Posterior vena cava (tissue), 2 donors: ENCODE data around the gene IGLL1. TPM values are rescaled to one million over a fixed set of nuclear protein-coding genes. Genes with fewer than 3 reads are reported as not detected.
"Not testable (repeated sequence)": the region's sequence is repeated elsewhere in the genome, so short reads cannot be mapped to it uniquely, and the experiment has no call there.

Experiments
- DNase-seq: peaks from one replicate; pipeline ENCODE4 v3.0.0-alpha.2; 2020; ENCODE audit warnings: low spot score
- intact Hi-C, 2 donors: fragments of 100-400 bp; cut with DNase I; formaldehyde crosslinking; loops; one replicate each; pipeline versions ENCODE4 v1.14.1 to v1.14.2; 2022 to 2023
- total RNA-seq, 2 donors: library from RNA; stranded (reverse); fragmentation: NEBNext Ultra II Directional; extraction: Animal tissue kit (Norgen Biotek cat#: 25700); gene quantifications; one replicate each; pipeline ENCODE4 v1.2.1, GENCODE V29; 2021
- donor health status: DM: yes; HTN: yes; CAD: no.
- donor health status: DM: yes; HTN: yes; CAD: no.

IGLL1 gene
- total RNA-seq, 2 donors from 2014 or later, result not detected

DNA sequence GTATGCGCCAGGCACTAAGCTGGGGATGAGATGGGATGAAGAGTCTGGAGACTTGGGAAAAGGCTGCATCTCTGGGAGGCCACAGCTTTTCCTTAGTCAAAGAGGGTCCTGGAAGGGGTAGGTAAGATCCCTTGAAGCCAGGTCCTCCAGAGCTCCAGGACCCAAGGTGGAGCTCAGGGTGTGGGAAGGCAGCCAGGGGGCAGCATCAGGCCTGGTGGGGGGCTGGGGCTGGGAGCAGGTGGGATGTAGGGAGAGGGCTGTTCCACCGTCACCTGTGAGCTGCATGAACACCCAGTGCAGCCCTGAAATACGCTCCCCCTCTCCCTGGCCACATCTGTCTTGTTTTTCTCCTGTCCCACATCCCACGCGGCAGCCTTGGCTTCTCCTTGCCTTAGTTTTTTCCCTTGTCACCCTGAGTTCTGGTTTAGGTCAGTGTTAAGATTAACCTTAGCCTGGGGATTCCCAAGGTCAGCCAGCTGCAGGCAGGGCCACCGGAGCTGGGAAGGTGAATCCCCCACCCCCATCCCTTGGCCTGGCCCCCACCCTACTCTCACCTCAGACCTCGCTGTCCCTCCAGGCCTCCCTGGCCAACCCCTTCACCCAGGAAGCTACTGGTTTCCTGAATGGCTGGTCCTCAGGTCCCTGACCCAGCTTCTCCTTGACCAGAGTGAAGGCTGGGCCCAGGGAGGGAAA, 17.6 kb upstream of the IGLL1 start:
- DNase-seq, intact Hi-C loops: not testable (repeated sequence)

DNA sequence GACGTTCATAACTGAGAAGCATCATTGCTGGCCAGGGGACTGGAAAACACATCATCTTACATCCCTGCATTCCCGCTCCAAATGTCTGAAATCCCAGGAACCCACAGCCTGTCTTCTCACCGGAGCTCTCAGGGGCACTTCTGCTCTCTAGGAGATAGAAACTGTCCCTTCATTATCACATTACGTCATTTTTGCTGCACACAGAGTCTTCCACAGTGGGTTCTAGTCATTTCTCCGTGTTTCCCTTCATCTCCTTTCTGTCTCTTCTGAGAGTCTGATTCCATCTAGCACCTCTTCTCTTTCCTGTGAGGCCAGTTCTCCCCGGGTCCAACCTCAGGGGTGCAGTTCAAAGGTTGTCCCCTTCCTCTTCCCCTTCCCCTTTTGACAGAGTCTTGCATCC, 15.8 kb upstream of the IGLL1 start:
- intact Hi-C loops, DNase-seq: not testable (repeated sequence)

DNA sequence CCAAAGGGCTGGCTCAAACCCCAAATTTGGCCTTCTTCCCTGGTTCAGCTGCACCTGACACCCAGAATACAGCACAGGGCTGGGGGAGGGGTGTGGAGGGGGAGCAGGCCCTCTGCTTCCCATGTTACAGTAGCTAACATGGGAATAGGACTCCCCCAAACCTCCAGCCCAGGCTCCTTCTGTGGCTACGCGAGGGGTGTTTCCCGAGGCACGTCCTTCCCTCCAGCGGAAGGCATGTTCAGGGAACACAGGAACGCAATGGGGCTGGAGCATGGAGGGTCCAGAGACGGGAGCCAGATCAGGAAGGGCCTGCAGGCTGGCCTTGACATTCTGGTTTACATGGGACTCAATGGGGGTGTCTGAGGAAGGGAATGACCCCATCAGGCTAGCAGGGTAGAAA, 11.8 kb upstream of the IGLL1 start:
- intact Hi-C loops, result no loop called here
- peak; percentile 52 for DNase-seq

DNA sequence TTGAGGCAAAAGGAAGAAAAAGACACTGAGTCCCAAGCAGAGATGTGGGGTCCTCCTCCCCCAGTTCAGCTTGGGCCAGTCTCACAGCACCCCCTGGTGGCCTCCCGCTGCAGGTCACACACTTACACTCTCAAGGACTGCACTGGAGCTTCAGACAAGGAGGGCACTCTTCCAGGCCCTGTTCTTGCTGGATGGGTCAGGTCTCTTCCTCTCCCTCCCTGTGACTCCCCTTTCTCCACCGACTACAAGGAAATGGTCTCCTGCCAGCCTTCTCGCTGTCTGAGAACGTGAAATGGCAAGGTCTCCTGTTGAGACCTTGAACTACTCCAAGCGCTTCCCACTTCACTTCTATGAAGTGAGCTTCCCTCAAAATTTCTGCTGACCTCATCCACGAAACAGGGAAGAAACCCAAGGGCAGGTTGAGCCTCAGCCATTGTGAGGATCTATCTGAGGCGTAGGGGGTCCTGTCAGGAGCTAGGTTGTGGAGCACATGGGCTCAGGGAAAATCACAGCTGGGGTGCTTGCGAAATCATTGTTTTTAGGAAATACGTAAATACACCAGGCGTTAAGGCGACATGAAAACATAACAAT, 11.2 kb upstream of the IGLL1 start:
- peak; percentile 80 for DNase-seq
- intact Hi-C loops, result no loop called here

DNA sequence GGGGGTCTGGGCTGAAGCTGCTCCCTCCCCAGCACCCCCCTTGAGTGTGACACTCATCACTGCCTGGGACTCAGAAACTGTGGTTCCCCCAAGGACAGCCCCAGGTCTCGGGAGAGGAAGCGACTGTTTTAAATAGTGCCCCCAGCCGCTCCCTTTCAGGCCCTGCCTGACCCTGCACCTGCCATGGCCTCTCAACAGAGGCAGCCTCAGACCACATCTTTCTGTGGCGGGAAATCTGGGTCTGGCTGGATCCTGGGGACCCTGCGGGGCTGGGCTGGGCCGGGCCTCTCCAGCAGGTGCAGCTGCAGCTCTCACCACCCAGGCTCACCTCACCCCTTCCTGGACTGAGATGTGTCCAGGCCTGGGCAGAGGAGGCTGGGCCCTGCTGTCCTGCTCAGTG, 3.7 kb upstream of the IGLL1 start:
- intact Hi-C loops, result no loop called here

DNA sequence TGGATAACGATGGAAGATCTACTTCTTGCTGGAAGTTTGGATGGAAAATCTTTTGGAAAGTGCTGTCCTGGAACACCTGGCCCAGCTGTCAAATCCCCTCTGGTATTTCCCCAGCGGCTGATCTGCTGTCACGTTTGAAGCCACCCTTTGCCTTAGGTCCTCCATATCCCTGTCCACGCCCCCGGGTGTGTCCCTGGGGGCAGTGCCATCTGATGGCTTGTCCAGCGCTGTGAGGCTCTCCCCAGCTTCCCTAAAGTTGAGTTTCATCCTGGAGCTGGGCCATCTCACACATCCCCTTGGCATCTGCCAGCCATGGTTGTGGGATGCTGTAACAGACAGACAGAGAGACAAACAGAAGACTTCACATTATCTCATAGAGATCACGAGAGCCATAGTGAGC, 3.1 kb upstream of the IGLL1 start:
- no peak for DNase-seq
- intact Hi-C loops, result no loop called here

More for the DNA sequence above, 3.7 kb upstream of the IGLL1 start:
- no peak for DNase-seq

DNA sequence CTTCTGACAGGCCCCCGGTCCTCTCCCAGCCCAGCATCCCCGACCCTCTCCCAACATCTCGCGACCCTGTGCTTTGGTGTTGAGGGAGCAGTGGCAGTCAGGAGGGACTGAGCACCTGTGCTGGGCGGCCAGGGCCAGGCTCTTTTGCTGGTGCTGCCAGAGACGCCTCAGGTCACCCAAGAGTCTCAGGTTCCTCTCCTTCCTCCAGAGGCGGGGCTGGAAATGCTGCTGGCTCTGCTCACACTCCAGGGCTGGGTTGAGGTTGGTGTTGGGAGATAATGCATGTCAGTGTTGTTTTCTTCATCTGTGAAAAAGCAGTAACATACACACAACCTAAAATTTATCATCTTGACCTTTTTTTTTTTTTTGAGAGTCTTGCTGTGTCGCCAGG, 1.2 kb upstream of the IGLL1 start:
- no peak for DNase-seq
- intact Hi-C loops, result no loop called here

DNA sequence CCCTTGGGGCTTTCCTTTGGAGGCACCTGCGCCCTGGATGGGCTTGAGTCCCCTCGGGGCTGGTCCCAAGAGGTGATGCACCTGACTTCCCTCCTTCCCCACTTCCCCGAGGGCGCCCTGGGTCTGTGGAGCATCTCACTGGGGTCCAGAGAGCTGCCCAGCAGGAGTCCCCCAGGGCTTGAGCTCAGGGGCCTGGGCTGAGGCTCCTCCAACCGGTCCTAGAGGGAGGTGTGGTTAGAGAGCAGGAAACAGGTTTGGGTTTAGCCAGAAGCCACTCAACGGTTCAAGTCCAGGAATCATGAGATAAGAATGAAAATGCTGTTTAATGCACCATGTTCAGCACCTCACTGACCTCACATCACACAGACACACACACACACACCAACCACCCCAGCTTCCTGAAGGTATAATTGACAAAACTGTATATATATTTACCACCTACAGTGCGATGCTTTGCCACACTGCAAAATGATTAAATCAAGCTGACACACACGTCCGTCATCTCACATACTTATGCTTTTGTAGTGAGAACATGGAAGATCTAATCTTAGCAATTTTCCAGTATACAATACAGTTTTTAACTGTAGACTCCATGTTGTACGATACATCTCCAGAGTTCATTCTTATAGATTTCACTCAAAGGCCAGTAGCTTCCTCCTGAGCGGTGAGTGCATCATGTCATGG, 628 bp upstream of the IGLL1 start:
- intact Hi-C loops, result no loop called here
- no peak for DNase-seq

DNA sequence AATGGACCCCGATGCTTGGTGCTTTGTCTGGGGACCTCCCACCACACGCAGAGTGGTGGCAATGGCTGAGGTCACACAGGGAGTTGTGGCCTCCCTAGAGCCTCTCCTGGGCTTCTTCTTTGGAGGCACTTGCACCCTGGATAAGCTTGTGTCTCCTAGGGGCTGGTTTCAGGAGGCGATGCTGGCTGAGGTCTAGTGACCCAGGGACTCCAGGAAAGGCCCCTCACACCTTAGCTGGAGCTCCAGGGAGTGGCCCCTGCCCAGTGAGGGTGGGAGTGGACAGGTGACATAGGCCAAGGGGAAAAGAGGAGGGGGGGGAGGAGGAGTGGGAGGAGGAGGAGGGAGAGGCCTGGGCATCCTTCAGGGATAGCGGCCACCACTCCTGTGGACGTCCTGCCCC, 810 bp downstream of the IGLL1 start:
- intact Hi-C loops, result no loop called here
- no peak for DNase-seq

DNA sequence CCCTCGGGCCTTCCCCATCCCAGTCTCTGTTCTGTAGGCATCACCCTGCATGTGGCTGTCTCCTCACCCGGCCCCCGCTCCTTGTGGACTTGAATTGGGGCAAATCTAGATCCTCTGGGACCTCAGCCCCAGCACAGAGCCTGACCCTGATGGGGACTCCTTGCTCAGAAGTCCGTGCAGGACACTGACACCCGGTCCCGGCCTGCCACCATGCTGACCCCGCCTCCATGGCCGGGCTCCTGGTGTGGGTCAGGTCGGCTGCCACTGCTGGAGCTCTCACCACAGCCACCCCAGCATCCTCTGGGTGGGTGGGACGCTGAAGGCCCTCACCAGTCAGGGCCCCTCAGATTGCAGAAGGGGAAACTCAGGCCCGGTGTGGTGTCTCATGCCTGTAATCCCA, 1.8 kb downstream of the IGLL1 start:
- intact Hi-C loops, result no loop called here
- DNase-seq, result no peak

DNA sequence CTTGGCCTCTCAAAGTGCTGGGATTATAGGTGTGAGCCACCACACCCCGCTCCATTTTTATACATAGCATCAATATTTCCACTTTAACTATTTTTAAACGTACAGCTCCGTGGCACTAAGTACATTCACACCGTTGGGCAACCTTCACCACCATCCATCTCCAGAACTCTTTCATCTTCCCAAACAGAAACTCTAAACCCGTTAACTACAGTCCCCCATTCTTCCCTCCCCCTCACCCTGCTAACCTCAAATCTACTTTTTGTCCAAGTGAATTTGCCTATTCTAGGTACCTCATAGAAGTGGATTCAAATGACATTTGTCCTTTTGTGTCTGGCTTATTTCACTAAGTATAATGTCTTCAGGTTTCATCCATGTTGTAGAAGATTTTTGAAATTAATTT, 3.4 kb downstream of the IGLL1 start:
- intact Hi-C loops, result no loop called here
- no peak for DNase-seq

DNA sequence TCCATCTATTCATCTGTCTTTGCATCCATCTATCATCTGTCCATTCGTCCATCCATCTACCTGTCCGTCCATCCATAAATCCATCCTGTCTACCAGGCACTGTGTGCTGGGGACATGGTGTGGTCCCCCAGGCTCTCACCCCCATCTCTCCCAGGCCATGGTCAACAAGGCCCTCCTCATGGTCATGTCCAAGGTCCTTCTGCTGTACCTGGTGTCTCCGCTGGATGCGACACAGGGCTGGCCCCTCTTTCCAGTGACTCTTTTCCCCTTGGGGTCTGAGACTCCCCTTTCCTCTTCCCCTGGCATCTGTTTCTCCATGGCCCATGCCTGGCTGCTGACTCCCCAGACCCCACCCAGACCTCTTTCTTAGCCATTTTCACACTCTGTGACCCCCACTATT, 4.5 kb downstream of the IGLL1 start:
- DNase-seq, result peak; percentile 67
- intact Hi-C loops, result no loop called here

DNA sequence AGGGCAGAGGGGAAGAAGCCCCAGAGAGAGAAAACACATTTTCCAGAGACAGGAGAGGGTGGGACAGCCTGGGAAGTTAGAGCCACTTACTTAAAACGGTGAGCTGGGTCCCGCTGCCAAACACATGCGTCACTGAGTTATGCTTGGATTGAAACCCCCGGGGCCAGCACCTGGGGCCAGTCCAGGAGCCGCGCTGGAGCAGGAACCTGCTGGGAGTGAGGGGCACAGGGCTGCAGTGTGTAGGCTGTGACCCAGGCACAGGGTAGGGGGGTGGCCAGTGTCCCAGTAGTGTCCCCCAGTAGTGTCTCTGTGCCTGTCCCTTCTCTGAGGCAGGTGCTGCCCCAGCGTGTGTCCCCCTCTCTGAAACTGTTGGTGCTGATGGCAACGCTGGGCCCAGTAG, 5.2 kb downstream of the IGLL1 start:
- intact Hi-C loops, result no loop called here
- peak; percentile 66 for DNase-seq

DNA sequence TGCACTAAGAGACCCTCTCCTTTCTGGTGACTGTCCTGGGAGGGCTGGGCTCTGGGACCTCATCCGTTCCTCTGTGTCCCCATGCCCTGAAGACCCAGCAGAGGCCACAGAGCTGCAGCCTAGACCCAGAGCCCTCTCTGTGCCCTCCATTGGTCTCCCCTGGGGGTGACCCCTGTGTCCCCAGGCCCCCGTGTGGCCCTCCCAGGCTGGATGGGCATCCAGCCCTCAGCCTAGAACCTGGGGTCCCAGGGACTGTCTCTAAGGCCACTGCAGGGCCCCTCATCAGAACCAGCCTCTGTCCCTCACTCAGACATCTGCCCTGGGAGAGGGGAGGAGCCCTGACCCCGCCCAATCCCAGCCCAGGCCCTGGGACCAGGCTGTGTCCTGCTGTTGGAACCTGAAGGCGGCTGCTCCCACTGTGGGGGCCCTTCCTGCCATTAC, 5.7 kb downstream of the IGLL1 start:
- DNase-seq, result peak; percentile 50
- intact Hi-C loops, result no loop called here

DNA sequence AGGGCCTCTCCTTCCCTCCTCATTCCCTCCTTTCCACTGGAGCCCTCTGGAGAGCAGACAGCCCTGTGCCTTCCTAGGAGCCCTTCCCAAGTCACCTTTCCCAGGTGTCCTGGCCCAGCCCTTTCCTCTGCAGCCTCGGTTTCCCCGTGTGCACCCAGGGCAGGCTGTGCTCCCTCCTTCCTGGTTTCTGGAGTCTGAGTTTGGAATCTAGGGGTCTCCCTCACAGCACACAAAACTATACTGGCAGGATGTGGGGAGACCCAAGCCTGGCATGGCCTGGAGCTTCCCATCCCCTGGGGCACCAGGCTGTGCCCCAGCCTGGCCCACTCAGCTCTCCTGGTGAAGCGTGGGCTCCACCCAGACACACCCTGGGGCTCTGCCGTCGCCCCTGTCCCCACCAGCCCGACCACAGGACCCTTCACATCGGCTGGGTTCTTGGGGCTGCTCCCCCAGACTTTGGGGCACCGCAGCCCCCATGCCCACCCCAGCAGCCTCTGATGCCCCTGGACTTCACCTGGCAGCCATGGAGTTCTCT, 6.3 kb downstream of the IGLL1 start:
- DNase-seq, result peak; percentile 51
- intact Hi-C loops, result not testable (repeated sequence)

DNA sequence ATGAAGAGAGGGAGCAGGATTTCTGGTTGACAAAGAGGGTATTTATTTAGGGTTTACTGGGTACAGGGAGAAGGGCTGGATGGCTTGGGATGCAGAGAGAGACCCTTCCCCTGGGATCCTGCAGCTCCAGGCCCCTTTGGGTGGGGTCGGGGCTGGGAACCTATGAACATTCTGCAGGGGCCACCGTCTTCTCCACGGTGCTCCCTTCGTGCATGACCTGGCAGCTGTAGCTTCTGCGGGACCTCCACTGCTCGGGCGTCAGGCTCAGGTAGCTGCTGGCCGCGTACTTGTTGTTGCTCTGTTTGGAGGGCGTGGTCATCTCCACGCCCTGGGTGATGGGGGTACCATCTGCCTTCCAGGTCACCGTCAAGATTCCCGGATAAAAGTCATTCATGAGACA, 7.0 kb downstream of the IGLL1 start:
- peak; percentile 26 for DNase-seq
- intact Hi-C loops, result not testable (repeated sequence)

DNA sequence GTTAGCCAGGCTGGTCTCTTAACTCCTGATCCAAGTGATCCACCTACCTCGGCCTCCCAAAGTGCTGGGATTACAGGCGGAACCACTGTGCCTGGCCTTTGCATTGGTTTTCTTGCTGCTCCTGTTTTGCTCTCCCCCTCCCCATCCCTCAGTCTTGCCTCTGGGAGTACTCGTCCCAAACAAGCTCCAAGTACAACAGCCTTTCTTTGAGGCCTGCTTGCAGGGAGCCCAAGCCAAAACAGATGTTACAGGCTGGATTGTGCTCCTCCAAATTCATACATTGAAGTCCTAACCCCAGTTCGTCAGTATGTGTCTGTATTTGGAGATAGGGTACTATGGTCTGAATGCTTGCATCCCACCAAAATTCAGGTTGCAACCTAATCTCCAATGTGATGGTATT, 8.6 kb downstream of the IGLL1 start:
- intact Hi-C loops, result no loop called here
- no peak for DNase-seq

DNA sequence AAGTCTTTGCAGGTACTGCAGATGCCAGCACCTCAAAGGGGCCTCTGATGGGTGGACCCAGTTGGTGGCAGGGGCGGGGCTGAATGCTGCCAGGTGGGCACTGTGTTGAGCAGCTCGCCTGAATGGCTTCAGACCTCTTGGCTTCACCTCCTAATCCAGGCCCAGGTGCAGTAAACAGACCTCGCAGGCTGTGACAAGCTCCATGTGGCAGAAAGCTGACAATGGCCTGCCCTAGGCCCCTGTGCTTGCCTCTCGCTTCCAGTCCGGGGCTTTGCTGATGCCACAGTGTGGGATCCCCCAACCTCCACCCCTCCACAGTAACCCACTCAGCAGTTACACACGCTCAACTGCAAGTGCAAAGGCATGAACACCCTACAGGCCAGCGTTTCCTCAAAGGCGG, 9.4 kb downstream of the IGLL1 start:
- peak; percentile 58 for DNase-seq
- intact Hi-C loops, result no loop called here

DNA sequence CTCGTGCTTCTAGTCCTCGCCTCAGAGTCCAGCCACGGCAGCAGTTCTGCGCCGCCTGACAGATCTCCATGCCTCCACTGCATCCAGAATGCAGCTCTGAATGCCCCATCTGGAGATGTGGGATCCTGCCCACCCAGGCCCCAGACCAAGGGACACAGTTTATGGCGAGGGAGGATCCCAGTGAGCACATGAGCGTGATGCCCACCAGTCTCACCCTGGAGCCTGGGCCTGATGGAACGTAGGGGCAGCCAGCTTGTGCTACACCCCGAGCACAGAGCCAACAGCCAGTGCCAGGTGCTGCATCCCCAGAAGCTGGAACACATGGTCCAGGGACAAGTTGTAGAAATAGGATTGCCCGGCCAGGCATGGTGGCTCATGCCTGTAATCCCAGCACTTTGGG, 10.4 kb downstream of the IGLL1 start:
- peak; percentile 56 for DNase-seq
- intact Hi-C loops, result no loop called here

DNA sequence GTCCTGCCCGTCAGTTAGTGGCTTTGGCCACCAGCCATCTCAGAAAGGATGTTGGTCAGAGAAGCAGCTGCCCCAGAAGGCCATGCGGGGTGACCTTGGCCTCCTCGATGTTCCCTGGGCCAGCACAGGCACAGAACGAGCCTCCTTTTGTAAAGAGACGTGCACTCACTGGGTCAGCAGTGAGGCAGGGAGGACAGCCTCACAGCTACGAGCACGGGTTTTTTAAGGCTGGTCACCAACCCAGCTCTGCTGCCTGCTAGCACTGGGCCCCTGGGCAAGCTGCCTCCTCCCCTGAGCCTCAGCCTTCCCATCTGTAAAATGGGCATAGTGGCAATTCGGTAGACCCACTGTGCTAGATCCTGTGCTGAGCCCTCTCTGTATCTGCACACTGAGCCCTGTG, 10.8 kb downstream of the IGLL1 start:
- intact Hi-C loops, result no loop called here
- no peak for DNase-seq
